ENCODE measurements around the gene VN1R4. TPM values are rescaled to one million over a fixed set of nuclear protein-coding genes. Genes with fewer than 3 reads are reported as not detected.
"Not testable (repeated sequence)": the region's sequence is repeated elsewhere in the genome, so short reads cannot be mapped to it uniquely, and the experiment has no call there.

Gene VN1R4
- total RNA-seq (2022) (not detected in 2 replicates), Bru-seq, nascent RNA (not detected), BruChase-seq, experiment 1, labeled RNA remaining after a 6-hour chase (not detected), BruChase-seq, experiment 2, labeled RNA remaining after a 2-hour chase (not detected)
- long read RNA-seq: 0 reads

- H3K4me1 Mint-ChIP-seq (ENCODE audit: insufficient read depth, unreplicated experiment); DNase-seq (ENCODE audit: unreplicated experiment); BruUV-seq (replicated peaks); H3K4me3 Mint-ChIP-seq (ENCODE audit: unreplicated experiment); POLR2A ChIA-PET; H3K36me3 Mint-ChIP-seq (ENCODE audit: insufficient read depth, unreplicated experiment); H3K27me3 Mint-ChIP-seq (ENCODE audit: insufficient read depth, unreplicated experiment); CTCF ChIA-PET; intact Hi-C loops (cut with micrococcal nuclease); H3K27ac Mint-ChIP-seq (ENCODE audit: low read depth, unreplicated experiment): not testable (repeated sequence)
- H3K9me3 Mint-ChIP-seq (ENCODE audit: unreplicated experiment): peaks cover 48% of the 10 kb centered on the region
These were observed at the start of gene VN1R4 for GRCh38 chr19:53267623-53268022. Gene VN1R4 (minus strand): TSS chr19:53267723. CDS start chr19:53267665, 58 bp downstream.

- Mint-ChIP-seq H3K27ac (ENCODE audit: low read depth, unreplicated experiment) (no peak overlapping the region), H3K4me1 (ENCODE audit: insufficient read depth, unreplicated experiment) (no peaks in the 10 kb centered on the region), H3K9me3 (ENCODE audit: unreplicated experiment) (peaks cover 19% of the 10 kb centered on the region), H3K4me3 (ENCODE audit: unreplicated experiment) (no peak overlapping the region), H3K27me3 (ENCODE audit: insufficient read depth, unreplicated experiment) (no peaks in the 10 kb centered on the region), H3K36me3 (ENCODE audit: insufficient read depth, unreplicated experiment) (no peaks in the 10 kb centered on the region)
- BruUV-seq (replicated peaks): no TSS peak
- ChIA-PET POLR2A (no interaction called here), CTCF (no interaction called here)
- no peak for DNase-seq (ENCODE audit: unreplicated experiment)
- intact Hi-C loops (cut with micrococcal nuclease): no loop called here
- no peak for TF ChIP-seq CTCF (IDR thresholded peaks at IDR 0.05; ENCODE audit: unreplicated experiment)
These were observed 44.4 kb upstream of the VN1R4 start for GRCh38 chr19:53311897-53312296.

GRCh38 chr19:53311044-53311443 lies 43.5 kb upstream of the VN1R4 start:
- H3K4me3 Mint-ChIP-seq (ENCODE audit: unreplicated experiment): no peak overlapping the region
- intact Hi-C loops (cut with micrococcal nuclease): no loop called here
- H3K36me3 Mint-ChIP-seq (ENCODE audit: insufficient read depth, unreplicated experiment): no peaks in the 10 kb centered on the region
- no peaks in the 10 kb centered on the region for H3K27me3 Mint-ChIP-seq (ENCODE audit: insufficient read depth, unreplicated experiment)
- no peak overlapping the region for H3K27ac Mint-ChIP-seq (ENCODE audit: low read depth, unreplicated experiment)
- ChIA-PET CTCF (interaction anchor here (0.6 kb wide), 1 partner anchor 611 kb away, joined by 3 read pairs; no protein-coding TSS in a partner anchor), POLR2A (no interaction called here)
- DNase-seq (ENCODE audit: unreplicated experiment): no peak
- BruUV-seq (replicated peaks): no TSS peak
- H3K4me1 Mint-ChIP-seq (ENCODE audit: insufficient read depth, unreplicated experiment): no peaks in the 10 kb centered on the region
- no peak for TF ChIP-seq CTCF (IDR thresholded peaks at IDR 0.05; ENCODE audit: unreplicated experiment)
- peaks cover 27% of the 10 kb centered on the region for H3K9me3 Mint-ChIP-seq (ENCODE audit: unreplicated experiment)

GRCh38 chr19:53308339-53308811 lies 40.9 kb upstream of the VN1R4 start:
- DNase-seq (ENCODE audit: unreplicated experiment): no peak
- CTCF ChIA-PET: no interaction called here
- intact Hi-C loops (cut with micrococcal nuclease): no loop called here
- Mint-ChIP-seq H3K4me3 (ENCODE audit: unreplicated experiment) (no peak overlapping the region), H3K27me3 (ENCODE audit: insufficient read depth, unreplicated experiment) (no peaks in the 10 kb centered on the region), H3K36me3 (ENCODE audit: insufficient read depth, unreplicated experiment) (no peaks in the 10 kb centered on the region), H3K27ac (ENCODE audit: low read depth, unreplicated experiment) (no peak overlapping the region), H3K4me1 (ENCODE audit: insufficient read depth, unreplicated experiment) (no peaks in the 10 kb centered on the region), H3K9me3 (ENCODE audit: unreplicated experiment) (peaks cover 29% of the 10 kb centered on the region)
- TF ChIP-seq CTCF (IDR thresholded peaks at IDR 0.05; ENCODE audit: unreplicated experiment): peak; percentile 7
- POLR2A ChIA-PET: no interaction called here
- no TSS peak for BruUV-seq (replicated peaks)

- H3K4me3 Mint-ChIP-seq (ENCODE audit: unreplicated experiment); CTCF ChIA-PET; POLR2A ChIA-PET; H3K36me3 Mint-ChIP-seq (ENCODE audit: insufficient read depth, unreplicated experiment); H3K4me1 Mint-ChIP-seq (ENCODE audit: insufficient read depth, unreplicated experiment); intact Hi-C loops (cut with micrococcal nuclease); DNase-seq (ENCODE audit: unreplicated experiment); H3K9me3 Mint-ChIP-seq (ENCODE audit: unreplicated experiment); H3K27me3 Mint-ChIP-seq (ENCODE audit: insufficient read depth, unreplicated experiment); H3K27ac Mint-ChIP-seq (ENCODE audit: low read depth, unreplicated experiment); BruUV-seq (replicated peaks): not testable (repeated sequence)
These were observed 33.8 kb upstream of the VN1R4 start for GRCh38 chr19:53301341-53301740.
